Ammon's horn (tissue), 1 donor: ENCODE results near the gene ARHGAP21.

Experiments used
- DNase-seq: peaks from one replicate; pipeline ENCODE4 v3.0.0-alpha.2; 2016; ENCODE audit warnings: low spot score

The ARHGAP21 gene

DNA sequence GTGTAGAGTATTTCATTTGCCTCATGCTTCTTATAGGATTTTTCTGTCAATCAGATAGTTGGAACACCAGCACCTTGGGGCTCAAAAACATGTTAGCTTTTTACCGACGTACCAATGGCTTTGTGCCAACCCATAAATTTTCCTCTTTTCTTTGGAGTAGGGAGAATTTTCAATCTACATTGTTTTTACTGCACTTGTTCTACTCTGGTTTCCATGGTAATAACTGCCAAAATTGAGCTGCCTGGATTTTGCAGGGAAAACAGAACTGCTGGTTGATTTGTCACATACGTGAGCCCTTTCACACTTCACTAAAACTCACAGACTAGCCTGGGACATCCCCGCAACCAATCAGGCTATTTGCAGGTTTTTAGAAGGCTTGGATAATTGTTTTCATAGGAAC, 189.7 kb downstream of the ARHGAP21 start:
- DNase-seq = peak; percentile 18
